GM12872 (cell line): ENCODE data around the gene HK3.

ENCODE experiments used
- CTCF ChIP-seq: IDR thresholded peaks from 3 replicates; pipeline ENCODE4 v1.5.1; 2011; ENCODE audit warnings: low read depth, mild to moderate bottlenecking, low read length, moderate library complexity; ENCODE audit not compliant: insufficient read depth

Gene HK3

GRCh38 chr5:176915906-176916305 is 16.8 kb upstream of the HK3 start:
- TF ChIP-seq CTCF: no peak

DNA sequence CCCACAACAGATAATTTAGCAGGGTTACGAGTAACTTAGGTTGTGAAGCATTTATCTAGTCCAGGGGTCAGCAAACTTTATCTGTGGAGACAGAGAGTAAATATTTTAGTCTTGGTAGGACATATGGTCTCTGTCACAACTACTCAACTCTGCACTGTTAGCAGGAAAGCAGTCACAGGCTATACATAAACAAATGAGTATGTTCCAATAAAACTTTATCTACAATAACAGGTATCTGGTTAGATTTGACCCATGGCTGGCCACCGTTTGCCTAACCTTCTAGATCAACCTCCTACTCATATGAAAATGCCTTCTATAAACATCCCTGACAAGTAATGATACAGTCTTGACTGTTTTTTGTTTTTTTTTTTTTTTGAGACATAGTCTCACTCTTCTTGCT is 13.0 kb upstream of the HK3 start:
- no peak for TF ChIP-seq CTCF

DNA sequence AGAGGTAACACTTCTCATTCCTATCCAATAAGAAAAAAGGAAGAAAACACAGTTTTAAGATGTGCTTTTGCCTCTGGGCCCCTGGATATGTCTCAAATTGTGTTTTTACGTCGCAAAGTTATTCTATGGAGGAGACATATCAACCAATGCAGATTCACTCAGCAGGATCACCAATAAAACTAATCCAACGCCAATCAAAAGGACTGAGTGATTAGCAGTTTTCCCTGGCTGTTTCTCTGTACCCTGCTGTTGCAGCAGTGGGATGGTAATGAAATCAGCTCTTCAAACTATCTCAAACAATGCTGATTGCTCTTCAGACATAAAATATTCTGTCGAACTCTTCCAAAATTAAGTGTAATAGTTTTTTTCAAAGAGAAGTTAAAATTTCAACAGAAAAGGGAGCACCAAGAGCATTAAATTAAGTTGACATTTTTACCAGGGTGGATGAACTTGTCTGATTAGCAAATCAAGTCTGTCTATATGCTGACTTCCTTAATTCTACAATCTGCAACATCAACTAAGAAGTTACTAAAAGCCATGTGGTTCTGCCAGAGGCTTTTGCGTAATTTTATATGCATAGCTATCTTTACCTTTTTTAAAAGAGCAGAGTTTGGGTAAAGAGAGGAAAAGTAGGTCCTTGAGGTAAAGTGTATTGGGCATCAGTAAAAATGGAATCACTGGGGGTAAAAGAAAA is 9.7 kb upstream of the HK3 start:
- TF ChIP-seq CTCF: no peak

DNA sequence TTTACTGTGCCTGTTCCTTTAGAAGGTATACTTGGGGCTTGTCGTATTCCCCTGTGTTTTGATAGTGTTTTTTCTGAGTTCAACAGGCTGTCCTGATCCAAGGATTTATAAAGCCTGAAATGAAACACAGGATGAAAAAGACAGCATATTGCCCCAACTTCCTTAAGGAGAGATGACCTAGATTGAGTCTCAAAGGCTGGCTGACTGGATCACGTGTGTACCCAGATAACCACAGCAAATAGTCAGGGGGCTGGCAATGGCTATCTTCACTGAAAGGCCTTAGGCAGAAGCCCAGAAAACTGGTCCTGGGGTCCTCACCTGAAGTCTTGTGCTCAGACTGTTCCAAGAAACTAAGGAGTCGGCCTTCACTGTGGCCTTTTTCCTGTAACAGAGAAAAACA is 7.7 kb upstream of the HK3 start:
- no peak for TF ChIP-seq CTCF

DNA sequence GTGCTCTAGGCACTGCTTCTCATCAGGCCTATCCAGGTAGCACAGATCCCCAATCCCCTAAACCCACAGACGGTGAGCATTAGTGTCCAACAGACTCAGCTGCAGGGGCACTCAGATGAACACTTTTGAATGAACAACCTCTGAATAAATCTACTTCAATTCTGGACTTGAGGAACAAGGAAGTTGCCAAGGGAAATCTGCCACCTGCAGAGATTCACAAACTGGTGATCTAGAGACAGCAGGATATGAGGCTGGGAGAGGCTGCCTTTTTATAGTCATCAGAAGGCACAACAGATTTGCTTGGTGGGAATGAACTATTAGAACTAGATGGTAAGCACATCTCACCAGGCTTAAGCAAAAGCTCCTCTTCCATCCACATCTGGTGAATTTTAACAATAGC is 7.0 kb upstream of the HK3 start:
- TF ChIP-seq CTCF: no peak

GRCh38 chr5:176904276-176904675 is 5.1 kb upstream of the HK3 start:
- no peak for TF ChIP-seq CTCF

DNA sequence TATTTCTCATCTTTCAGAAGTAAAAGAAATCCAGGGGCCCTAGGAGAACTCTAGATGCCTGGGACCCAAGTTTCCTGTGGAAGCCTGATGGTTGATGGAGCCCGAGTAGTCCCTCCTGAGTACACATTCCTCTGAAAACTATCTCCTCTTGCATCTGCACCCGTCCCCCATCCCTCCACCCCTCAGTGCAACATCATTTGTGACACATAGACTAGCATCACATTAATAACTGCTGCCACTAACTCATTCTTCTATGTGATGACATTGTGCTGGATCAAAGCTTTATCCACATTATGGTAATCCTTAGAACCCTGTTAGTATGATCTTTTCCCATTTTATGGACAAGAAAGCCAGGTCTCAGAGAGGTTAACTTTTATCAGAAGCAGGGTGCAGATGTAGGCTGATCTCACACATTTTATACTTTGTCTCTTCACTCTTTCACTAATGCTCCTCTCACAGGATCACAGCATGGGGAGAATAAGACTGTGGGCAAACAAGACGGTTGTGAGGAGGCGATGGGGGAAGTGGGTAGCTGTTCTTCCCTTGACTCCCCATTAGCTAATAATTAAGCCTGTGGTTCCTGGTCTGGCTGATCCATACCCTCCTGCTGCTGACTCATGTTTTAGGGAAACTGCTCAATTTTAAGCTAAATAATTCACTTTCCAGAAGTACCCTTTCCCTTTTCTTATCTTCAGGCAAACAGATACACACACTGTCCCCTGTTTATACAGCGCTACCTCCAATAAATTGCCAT is 3.9 kb upstream of the HK3 start:
- TF ChIP-seq CTCF: no peak
